ENCODE measurements around the gene MNX1.

The MNX1 gene

GRCh38 chr7:157041514-157042277 is 31.2 kb upstream of the MNX1 start:
- Histone ChIP-seq H3K36me3 (ENCODE audit: control insufficient read depth, low read length) (no peaks in the 10 kb centered on the region), H3K9me2 (replicated peaks; ENCODE audit: control insufficient read depth, low read length) (no peaks in the 10 kb centered on the region), H4K20me1 (ENCODE audit: control insufficient read depth, insufficient read depth, low read depth, low read length) (no peaks in the 10 kb centered on the region), H3K4me1 (ENCODE audit: control insufficient read depth, low read length) (no peaks in the 10 kb centered on the region), H3K9me3 (ENCODE audit: control insufficient read depth, insufficient read depth, low read length) (no peaks in the 10 kb centered on the region), H3K79me2 (ENCODE audit: control insufficient read depth, low read length) (no peaks in the 10 kb centered on the region), H3F3A (ENCODE audit: control insufficient read depth, insufficient read depth) (no peaks in the 10 kb centered on the region), H3K27ac (ENCODE audit: low read depth, low read length) (no peak overlapping the region), H3K4me3 (ENCODE audit: low read length) (no peak overlapping the region), H3K27me3 (ENCODE audit: control insufficient read depth, low read length) (no peaks in the 10 kb centered on the region), H3K4me2 (ENCODE audit: low read length) (no peak overlapping the region)
- TF ChIP-seq CTCF (IDR thresholded peaks at IDR 0.05; ENCODE audit: low read depth, low read length, poor library complexity, severe bottlenecking) = no peak
- no peak for TF ChIP-seq EZH2phosphoT487 (IDR thresholded peaks at IDR 0.05; ENCODE audit: borderline replicate concordance, low read length)

- H4K20me1 ChIP-seq (ENCODE audit: control insufficient read depth, insufficient read depth, low read depth, low read length) = no peaks in the 10 kb centered on the region
- no peaks in the 10 kb centered on the region for H3K27me3 ChIP-seq (ENCODE audit: control insufficient read depth, low read length)
- no peaks in the 10 kb centered on the region for H3K36me3 ChIP-seq (ENCODE audit: control insufficient read depth, low read length)
- peaks cover 3% of the 10 kb centered on the region; the same call in 1 of the 2 replicates for H3K9me3 ChIP-seq (ENCODE audit: control insufficient read depth, insufficient read depth, low read length)
- H3K4me2 ChIP-seq (ENCODE audit: low read length) = no peak overlapping the region
- no peaks in the 10 kb centered on the region for H3F3A ChIP-seq (ENCODE audit: control insufficient read depth, insufficient read depth)
- H3K27ac ChIP-seq (ENCODE audit: low read depth, low read length) = no peak overlapping the region
- no peaks in the 10 kb centered on the region for H3K9me2 ChIP-seq (replicated peaks; ENCODE audit: control insufficient read depth, low read length)
- H3K4me1 ChIP-seq (ENCODE audit: control insufficient read depth, low read length) = no peaks in the 10 kb centered on the region
- TF ChIP-seq EZH2phosphoT487 (IDR thresholded peaks at IDR 0.05; ENCODE audit: borderline replicate concordance, low read length) = no peak
- TF ChIP-seq CTCF (IDR thresholded peaks at IDR 0.05; ENCODE audit: low read depth, low read length, poor library complexity, severe bottlenecking) = no peak
- H3K79me2 ChIP-seq (ENCODE audit: control insufficient read depth, low read length) = no peaks in the 10 kb centered on the region
- no peak overlapping the region for H3K4me3 ChIP-seq (ENCODE audit: low read length)
These were observed 30.5 kb upstream of the MNX1 start for GRCh38 chr7:157041004-157041403.

- H3K27me3 ChIP-seq (ENCODE audit: control insufficient read depth, low read length) = no peaks in the 10 kb centered on the region
- H3F3A ChIP-seq (ENCODE audit: control insufficient read depth, insufficient read depth) = no peaks in the 10 kb centered on the region
- no peak overlapping the region for H3K27ac ChIP-seq (ENCODE audit: low read depth, low read length)
- H3K4me2 ChIP-seq (ENCODE audit: low read length) = no peak overlapping the region
- H3K4me1 ChIP-seq (ENCODE audit: control insufficient read depth, low read length) = no peaks in the 10 kb centered on the region
- H4K20me1 ChIP-seq (ENCODE audit: control insufficient read depth, insufficient read depth, low read depth, low read length) = no peaks in the 10 kb centered on the region
- H3K79me2 ChIP-seq (ENCODE audit: control insufficient read depth, low read length) = no peaks in the 10 kb centered on the region
- TF ChIP-seq EZH2phosphoT487 (IDR thresholded peaks at IDR 0.05; ENCODE audit: borderline replicate concordance, low read length) = no peak
- TF ChIP-seq CTCF (IDR thresholded peaks at IDR 0.05; ENCODE audit: low read depth, low read length, poor library complexity, severe bottlenecking) = no peak
- H3K4me3 ChIP-seq (ENCODE audit: low read length) = no peak overlapping the region
- peaks cover 4% of the 10 kb centered on the region; the same call in 1 of the 2 replicates for H3K9me3 ChIP-seq (ENCODE audit: control insufficient read depth, insufficient read depth, low read length)
- no peaks in the 10 kb centered on the region for H3K9me2 ChIP-seq (replicated peaks; ENCODE audit: control insufficient read depth, low read length)
- no peaks in the 10 kb centered on the region for H3K36me3 ChIP-seq (ENCODE audit: control insufficient read depth, low read length)
These were observed 27.2 kb upstream of the MNX1 start for GRCh38 chr7:157037635-157038034.
